GM12875 (cell line): ENCODE measurements around the gene MED27.

ENCODE experiments used
- H3K4me3 ChIP-seq: one replicate; pipeline ENCODE4 v1.5.1; 2011; ENCODE audit warnings: low read depth, low read length, control low read depth
- CTCF ChIP-seq: IDR thresholded peaks from 2 replicates; pipeline ENCODE4 v1.5.1; 2011; ENCODE audit warnings: low read depth, mild to moderate bottlenecking, control low read depth, inconsistent platforms, low read length, moderate library complexity, borderline replicate concordance; ENCODE audit not compliant: insufficient read depth

Gene MED27, protein sequence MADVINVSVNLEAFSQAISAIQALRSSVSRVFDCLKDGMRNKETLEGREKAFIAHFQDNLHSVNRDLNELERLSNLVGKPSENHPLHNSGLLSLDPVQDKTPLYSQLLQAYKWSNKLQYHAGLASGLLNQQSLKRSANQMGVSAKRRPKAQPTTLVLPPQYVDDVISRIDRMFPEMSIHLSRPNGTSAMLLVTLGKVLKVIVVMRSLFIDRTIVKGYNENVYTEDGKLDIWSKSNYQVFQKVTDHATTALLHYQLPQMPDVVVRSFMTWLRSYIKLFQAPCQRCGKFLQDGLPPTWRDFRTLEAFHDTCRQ

GRCh38 chr9:132079391-132080091 lies at the start of gene MED27:
Gene MED27, minus strand, starts transcription at chr9:132079867. Its CDS starts 23 bp downstream, at chr9:132079844.
- peak within 1 kb of the TSS; percentile 68 for H3K4me3 ChIP-seq
- TF ChIP-seq CTCF, result no peak

DNA sequence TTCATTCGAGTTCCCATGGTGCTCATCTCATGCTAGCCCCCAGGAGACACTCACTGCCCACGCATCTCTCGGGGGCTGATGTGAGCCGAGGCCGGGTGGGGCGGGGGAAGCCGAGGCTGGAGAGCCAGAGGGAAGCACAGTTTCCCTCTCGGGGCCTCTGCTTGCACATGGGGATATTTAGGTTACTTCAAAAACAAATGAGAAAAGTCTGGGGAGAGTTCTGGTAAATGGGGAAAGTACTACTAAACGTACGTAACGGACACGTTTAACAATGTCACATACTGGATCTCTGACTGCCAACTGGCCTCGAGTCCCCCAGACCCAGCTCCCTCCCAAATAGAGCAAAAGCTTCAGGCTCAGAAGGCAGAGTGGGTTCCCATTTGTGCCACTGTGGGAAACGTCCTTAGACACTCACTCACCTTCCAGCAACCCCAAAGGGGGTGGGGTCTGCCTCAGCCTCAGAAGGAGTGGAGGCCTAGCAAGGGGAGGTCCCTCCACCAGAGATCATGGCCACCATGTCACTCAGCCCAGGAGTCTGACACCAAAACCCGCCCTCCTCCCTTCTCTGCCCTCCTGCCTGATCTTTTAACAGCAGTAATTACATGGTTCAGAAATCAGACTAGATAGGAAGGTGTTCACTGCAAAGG lies 48.3 kb upstream of the MED27 start:
- TF ChIP-seq CTCF, result no peak

DNA sequence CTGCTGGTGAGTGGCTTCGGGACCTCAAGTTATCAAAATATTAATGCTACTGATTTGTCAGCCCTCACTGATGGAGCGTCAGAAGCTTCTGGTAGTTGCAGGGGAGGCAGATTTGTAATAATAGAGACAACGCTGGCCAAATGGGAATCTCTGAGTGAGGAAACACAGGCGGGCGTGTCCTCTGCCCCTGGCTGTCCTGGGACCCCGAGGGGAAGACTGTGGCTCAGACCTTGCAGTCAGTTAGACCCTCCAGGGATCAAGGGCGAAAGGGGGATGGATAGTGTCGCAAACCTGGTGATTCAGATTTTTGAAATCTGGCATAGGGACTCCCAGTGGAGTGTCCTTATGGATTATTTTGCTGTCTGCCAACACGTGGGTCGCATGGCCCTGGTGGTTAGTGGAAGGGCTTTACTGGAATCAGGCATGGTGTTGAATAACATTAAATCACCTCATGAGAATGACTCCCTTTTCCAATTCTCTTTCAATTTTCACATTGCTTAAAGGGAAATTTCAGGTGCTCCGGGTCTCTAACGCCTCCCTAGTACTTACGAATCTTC lies 47.1 kb upstream of the MED27 start:
- TF ChIP-seq CTCF, result no peak
- H3K4me3 ChIP-seq, result no peak overlapping the region

More for the DNA sequence above, 48.3 kb upstream of the MED27 start:
- no peak overlapping the region for H3K4me3 ChIP-seq

- TF ChIP-seq CTCF, result no peak
- no peak overlapping the region for H3K4me3 ChIP-seq
These were observed 46.4 kb upstream of the MED27 start for GRCh38 chr9:132125944-132126679.

DNA sequence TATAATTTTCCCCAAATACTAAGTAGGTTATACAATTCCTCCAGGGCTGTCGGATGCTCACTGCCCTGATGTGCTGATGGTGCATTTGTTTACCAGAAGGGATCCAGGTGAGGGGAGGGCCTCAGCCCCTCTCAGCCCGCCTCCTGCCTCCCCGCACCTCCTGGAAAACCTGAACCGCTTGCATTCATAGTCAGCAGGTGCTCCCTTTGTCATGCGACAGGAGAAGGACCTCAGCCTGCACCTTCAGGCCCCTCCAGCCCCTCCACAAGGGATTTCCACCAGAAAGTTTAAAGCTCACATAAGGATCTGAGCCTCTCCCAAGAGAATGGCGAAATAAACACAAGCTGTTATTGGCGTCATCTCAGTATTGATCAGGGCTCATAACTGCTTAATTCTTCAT lies 45.7 kb upstream of the MED27 start:
- TF ChIP-seq CTCF, result no peak

GRCh38 chr9:132124800-132125199 lies 45.1 kb upstream of the MED27 start:
- TF ChIP-seq CTCF, result no peak
- H3K4me3 ChIP-seq, result no peak overlapping the region

More for the DNA sequence above, 45.7 kb upstream of the MED27 start:
- no peak overlapping the region for H3K4me3 ChIP-seq
